ENCODE data around the gene ARHGAP19. TPM values are rescaled to one million over a fixed set of nuclear protein-coding genes. Genes with fewer than 3 reads are reported as not detected.

Gene ARHGAP19
- polyA plus RNA-seq, 1 donor from 2014 or later = 5.2 TPM

DNA sequence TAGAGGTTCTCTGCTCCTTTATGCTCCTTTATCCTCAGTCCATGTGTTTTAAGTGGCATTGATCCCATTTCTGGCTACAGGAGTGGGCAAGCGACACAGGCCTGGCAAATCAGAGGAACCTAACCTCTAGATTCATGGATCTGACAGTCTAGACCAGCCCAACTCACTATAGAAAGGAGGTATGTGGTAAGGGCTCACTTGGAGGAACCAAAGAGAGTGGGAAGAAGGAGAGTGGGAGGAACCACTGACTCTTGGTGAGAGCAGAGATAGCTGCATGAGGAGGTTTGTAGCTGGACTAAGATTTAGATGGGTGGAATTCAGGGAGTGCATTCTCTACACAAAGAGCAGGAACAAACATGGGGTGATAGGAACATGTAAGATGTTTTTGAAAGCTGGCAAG is 15.0 kb upstream of the ARHGAP19 start:
- no peaks in the 10 kb centered on the region for H3K9me2 ChIP-seq (ENCODE audit: insufficient read depth, low read length)
- no peak overlapping the region for H2AFZ ChIP-seq (ENCODE audit: low read depth, low read length)
- H3K4me2 ChIP-seq (ENCODE audit: low read length) = no peak overlapping the region
- TF ChIP-seq, protein P1, sequence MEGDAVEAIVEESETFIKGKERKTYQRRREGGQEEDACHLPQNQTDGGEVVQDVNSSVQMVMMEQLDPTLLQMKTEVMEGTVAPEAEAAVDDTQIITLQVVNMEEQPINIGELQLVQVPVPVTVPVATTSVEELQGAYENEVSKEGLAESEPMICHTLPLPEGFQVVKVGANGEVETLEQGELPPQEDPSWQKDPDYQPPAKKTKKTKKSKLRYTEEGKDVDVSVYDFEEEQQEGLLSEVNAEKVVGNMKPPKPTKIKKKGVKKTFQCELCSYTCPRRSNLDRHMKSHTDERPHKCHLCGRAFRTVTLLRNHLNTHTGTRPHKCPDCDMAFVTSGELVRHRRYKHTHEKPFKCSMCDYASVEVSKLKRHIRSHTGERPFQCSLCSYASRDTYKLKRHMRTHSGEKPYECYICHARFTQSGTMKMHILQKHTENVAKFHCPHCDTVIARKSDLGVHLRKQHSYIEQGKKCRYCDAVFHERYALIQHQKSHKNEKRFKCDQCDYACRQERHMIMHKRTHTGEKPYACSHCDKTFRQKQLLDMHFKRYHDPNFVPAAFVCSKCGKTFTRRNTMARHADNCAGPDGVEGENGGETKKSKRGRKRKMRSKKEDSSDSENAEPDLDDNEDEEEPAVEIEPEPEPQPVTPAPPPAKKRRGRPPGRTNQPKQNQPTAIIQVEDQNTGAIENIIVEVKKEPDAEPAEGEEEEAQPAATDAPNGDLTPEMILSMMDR (IDR thresholded peaks at IDR 0.05; ENCODE audit: poor library complexity, severe bottlenecking) = no peak
- no peaks in the 10 kb centered on the region for H4K20me1 ChIP-seq (ENCODE audit: insufficient read depth)
- no peak overlapping the region for H3K27ac ChIP-seq (ENCODE audit: low read length)
- H3K4me3 ChIP-seq (ENCODE audit: low read length) = no peak overlapping the region
- H3K9ac ChIP-seq (ENCODE audit: low read length) = no peak overlapping the region
- no peaks in the 10 kb centered on the region for H3K27me3 ChIP-seq (ENCODE audit: insufficient read depth, low read depth, low read length)
- no peaks in the 10 kb centered on the region for H3K79me2 ChIP-seq (replicated peaks; ENCODE audit: insufficient read depth, low read length)
- no peaks in the 10 kb centered on the region for H3K36me3 ChIP-seq (ENCODE audit: insufficient read depth, low read length)
- H3K9me3 ChIP-seq (ENCODE audit: low read length) = no peaks in the 10 kb centered on the region
- no peaks in the 10 kb centered on the region for H3F3A ChIP-seq (ENCODE audit: insufficient read depth, low read length, poor library complexity, severe bottlenecking)

- TF ChIP-seq REST (IDR thresholded peaks at IDR 0.05; ENCODE audit: borderline replicate concordance) (no peak), MXI1 (conservative IDR thresholded peaks at IDR 0.05; ENCODE audit: poor library complexity, severe bottlenecking) (no peak)
- Histone ChIP-seq H3K9ac (ENCODE audit: low read length) (no peak overlapping the region), H3K36me3 (ENCODE audit: insufficient read depth, low read length) (no peaks in the 10 kb centered on the region), H3K4me3 (ENCODE audit: low read length) (no peak overlapping the region), H3K27ac (ENCODE audit: low read length) (no peak overlapping the region), H3K79me2 (replicated peaks; ENCODE audit: insufficient read depth, low read length) (no peaks in the 10 kb centered on the region), H3K9me2 (ENCODE audit: insufficient read depth, low read length) (no peaks in the 10 kb centered on the region), H2AFZ (ENCODE audit: low read depth, low read length) (no peak overlapping the region), H3K9me3 (ENCODE audit: low read length) (no peaks in the 10 kb centered on the region), H4K20me1 (ENCODE audit: insufficient read depth) (no peaks in the 10 kb centered on the region), H3K27me3 (ENCODE audit: insufficient read depth, low read depth, low read length) (no peaks in the 10 kb centered on the region), H3F3A (ENCODE audit: insufficient read depth, low read length, poor library complexity, severe bottlenecking) (no peaks in the 10 kb centered on the region), H3K4me2 (ENCODE audit: low read length) (no peak overlapping the region)
Measured at GRCh38 chr10:97302088-97302791, 9.8 kb upstream of the ARHGAP19 start.

DNA sequence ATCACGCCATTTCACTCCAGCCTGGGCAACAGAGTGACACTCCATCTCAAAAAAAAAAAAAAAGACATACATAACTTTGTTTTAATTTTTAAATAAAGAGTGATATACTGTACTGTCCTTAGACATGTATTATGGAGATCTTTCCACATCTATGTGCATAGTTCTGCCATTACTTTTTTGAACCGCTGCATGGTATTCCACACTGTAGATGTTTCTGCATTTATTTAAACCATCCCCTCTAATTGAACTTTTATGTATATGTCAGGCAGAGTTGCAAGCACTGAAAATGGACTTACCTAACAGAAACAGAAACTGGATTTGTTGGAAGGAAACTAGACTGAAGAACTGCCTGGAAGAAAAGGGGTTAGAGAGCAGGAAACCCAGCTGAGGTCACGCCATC is 8.5 kb upstream of the ARHGAP19 start:
- H4K20me1 ChIP-seq (ENCODE audit: insufficient read depth) = no peaks in the 10 kb centered on the region
- H3K79me2 ChIP-seq (replicated peaks; ENCODE audit: insufficient read depth, low read length) = no peaks in the 10 kb centered on the region
- TF ChIP-seq, protein P1 (IDR thresholded peaks at IDR 0.05; ENCODE audit: poor library complexity, severe bottlenecking) = no peak
- no peak for TF ChIP-seq EP300 (conservative IDR thresholded peaks at IDR 0.05; ENCODE audit: poor library complexity, severe bottlenecking)
- no peaks in the 10 kb centered on the region for H3K9me2 ChIP-seq (ENCODE audit: insufficient read depth, low read length)
- no peak overlapping the region for H3K4me2 ChIP-seq (ENCODE audit: low read length)
- H2AFZ ChIP-seq (ENCODE audit: low read depth, low read length) = no peak overlapping the region
- no peak overlapping the region for H3K27ac ChIP-seq (ENCODE audit: low read length)
- H3F3A ChIP-seq (ENCODE audit: insufficient read depth, low read length, poor library complexity, severe bottlenecking) = no peaks in the 10 kb centered on the region
- H3K9me3 ChIP-seq (ENCODE audit: low read length) = no peaks in the 10 kb centered on the region
- H3K27me3 ChIP-seq (ENCODE audit: insufficient read depth, low read depth, low read length) = no peaks in the 10 kb centered on the region
- H3K4me3 ChIP-seq (ENCODE audit: low read length) = no peak overlapping the region
- no peaks in the 10 kb centered on the region for H3K36me3 ChIP-seq (ENCODE audit: insufficient read depth, low read length)
- H3K9ac ChIP-seq (ENCODE audit: low read length) = no peak overlapping the region

All from neural cell (in vitro differentiated cells).